Measurements from ENCODE around the gene SLC35F5. TPM values are rescaled to one million over a fixed set of nuclear protein-coding genes. Genes with fewer than 3 reads are reported as not detected.

SLC35F5 gene
- total and polyA plus RNA-seq, 12 donors = 22.5 to 466 (median 201) TPM

GRCh38 chr2:113741091-113741490 lies 15.4 kb downstream of the SLC35F5 start:
- no peaks in the 10 kb centered on the region for H3K9me3 ChIP-seq (replicated peaks in 1 of 3)
- no peaks in the 10 kb centered on the region for H3K4me1 ChIP-seq (replicated peaks in 1 of 2)
- intact Hi-C loops (cut with DNase I) = no loop called here
- H3K4me3 ChIP-seq = no peak overlapping the region
- TF ChIP-seq POLR2A (IDR thresholded peaks at IDR 0.05) (no peak), CTCF (IDR thresholded peaks at IDR 0.05) (no peak)
- H3K27ac ChIP-seq = no peak overlapping the region
- no peak for DNase-seq
- H3K36me3 ChIP-seq (replicated peaks in 1 of 2) = peaks cover 0 to 79% of the 10 kb centered on the region in 2 donors
- 89 to 96% (median 94%) methylated on average over 1 of the region's 1 CpG for WGBS, 4 donors
- no peaks in the 10 kb centered on the region for H3K27me3 ChIP-seq

GRCh38 chr2:113739849-113740248 lies 16.6 kb downstream of the SLC35F5 start:
- 61 to 82% (median 74%) methylated on average over 4 of the region's 4 CpGs for WGBS, 4 donors
- no peak for TF ChIP-seq POLR2A (IDR thresholded peaks at IDR 0.05)
- no peak for TF ChIP-seq CTCF (IDR thresholded peaks at IDR 0.05)
- no peak for DNase-seq
- no peak overlapping the region for H3K4me3 ChIP-seq
- H3K4me1 ChIP-seq (replicated peaks in 1 of 2) = no peaks in the 10 kb centered on the region
- no peak overlapping the region for H3K27ac ChIP-seq
- intact Hi-C loops (cut with DNase I) = no loop called here
- peaks cover 0 to 77% of the 10 kb centered on the region in 2 donors for H3K36me3 ChIP-seq (replicated peaks in 1 of 2)
- H3K9me3 ChIP-seq (replicated peaks in 1 of 3) = no peaks in the 10 kb centered on the region
- no peaks in the 10 kb centered on the region for H3K27me3 ChIP-seq

- H3K27ac ChIP-seq = no peak overlapping the region
- no peaks in the 10 kb centered on the region for H3K27me3 ChIP-seq
- TF ChIP-seq CTCF (IDR thresholded peaks at IDR 0.05) = no peak
- no peak for TF ChIP-seq POLR2A (IDR thresholded peaks at IDR 0.05)
- peaks cover 0 to 68% of the 10 kb centered on the region in 2 donors for H3K36me3 ChIP-seq (replicated peaks in 1 of 2)
- WGBS, 4 donors = 75 to 89% (median 80%) methylated on average over 1 of the region's 1 CpG
- H3K4me3 ChIP-seq = no peak overlapping the region
- intact Hi-C loops (cut with DNase I) = no loop called here
- DNase-seq = no peak
- H3K4me1 ChIP-seq (replicated peaks in 1 of 2) = no peaks in the 10 kb centered on the region
- no peaks in the 10 kb centered on the region for H3K9me3 ChIP-seq (replicated peaks in 1 of 3)
Measured at GRCh38 chr2:113734185-113734584, 22.3 kb downstream of the SLC35F5 start.

GRCh38 chr2:113724010-113724409 lies 32.4 kb downstream of the SLC35F5 start:
- TF ChIP-seq CTCF (IDR thresholded peaks at IDR 0.05) = no peak
- no peak for TF ChIP-seq POLR2A (IDR thresholded peaks at IDR 0.05)
- 80 to 85% (median 83%) methylated on average over 3 of the region's 3 CpGs for WGBS, 4 donors
- Histone ChIP-seq H3K9me3 (replicated peaks in 1 of 3) (no peaks in the 10 kb centered on the region), H3K27me3 (no peaks in the 10 kb centered on the region), H3K4me1 (replicated peaks in 1 of 2) (no peaks in the 10 kb centered on the region), H3K27ac (no peak overlapping the region), H3K36me3 (replicated peaks in 1 of 2) (peaks cover 0 to 59% of the 10 kb centered on the region in 2 donors), H3K4me3 (no peak overlapping the region)
- intact Hi-C loops (cut with DNase I) = no loop called here
- no peak for DNase-seq
